IPS-11a (cell line): Measurements from ENCODE around the gene MBP.

Source experiments
- H3K4me3 ChIP-seq: one replicate; pipeline ENCODE4 v1.5.1; 2013; ENCODE audit warnings: low read depth, low read length, control low read depth

The MBP gene

DNA sequence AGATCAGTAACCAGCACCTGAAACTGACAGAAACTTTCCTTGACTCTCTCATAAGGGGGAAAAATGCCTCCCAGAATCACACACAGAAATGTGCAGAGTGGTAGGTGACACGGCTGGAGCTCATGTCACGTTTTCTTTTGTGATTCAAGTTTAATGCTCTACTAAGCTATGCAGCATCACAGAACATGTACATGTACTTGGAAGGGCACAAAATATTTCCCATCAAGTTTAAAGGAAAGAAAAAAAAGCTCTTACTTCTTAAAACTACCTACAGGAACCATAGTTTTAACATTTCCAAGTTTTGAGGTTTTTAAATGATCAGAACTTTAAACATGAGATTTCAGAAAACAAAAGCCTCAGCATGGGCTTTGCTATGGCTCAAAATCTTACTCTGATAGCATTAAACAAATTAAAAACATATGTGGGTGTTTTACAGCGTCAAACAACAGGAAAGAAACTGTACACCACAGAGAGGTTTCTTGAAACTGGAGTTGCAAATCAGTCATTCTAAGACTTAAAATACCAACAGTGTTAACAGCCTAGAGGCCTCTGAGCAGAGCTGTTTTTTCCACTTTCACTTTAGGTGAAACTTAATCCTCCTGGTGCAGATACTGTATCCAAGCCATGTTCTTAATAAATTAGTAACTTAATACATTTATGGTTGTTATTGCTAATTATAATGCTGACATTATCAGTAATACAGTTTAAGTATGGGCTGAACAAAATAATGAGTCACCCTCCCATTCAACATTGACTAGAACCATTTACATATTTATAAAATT is 30.1 kb downstream of the MBP start:
- no peak overlapping the region for H3K4me3 ChIP-seq

DNA sequence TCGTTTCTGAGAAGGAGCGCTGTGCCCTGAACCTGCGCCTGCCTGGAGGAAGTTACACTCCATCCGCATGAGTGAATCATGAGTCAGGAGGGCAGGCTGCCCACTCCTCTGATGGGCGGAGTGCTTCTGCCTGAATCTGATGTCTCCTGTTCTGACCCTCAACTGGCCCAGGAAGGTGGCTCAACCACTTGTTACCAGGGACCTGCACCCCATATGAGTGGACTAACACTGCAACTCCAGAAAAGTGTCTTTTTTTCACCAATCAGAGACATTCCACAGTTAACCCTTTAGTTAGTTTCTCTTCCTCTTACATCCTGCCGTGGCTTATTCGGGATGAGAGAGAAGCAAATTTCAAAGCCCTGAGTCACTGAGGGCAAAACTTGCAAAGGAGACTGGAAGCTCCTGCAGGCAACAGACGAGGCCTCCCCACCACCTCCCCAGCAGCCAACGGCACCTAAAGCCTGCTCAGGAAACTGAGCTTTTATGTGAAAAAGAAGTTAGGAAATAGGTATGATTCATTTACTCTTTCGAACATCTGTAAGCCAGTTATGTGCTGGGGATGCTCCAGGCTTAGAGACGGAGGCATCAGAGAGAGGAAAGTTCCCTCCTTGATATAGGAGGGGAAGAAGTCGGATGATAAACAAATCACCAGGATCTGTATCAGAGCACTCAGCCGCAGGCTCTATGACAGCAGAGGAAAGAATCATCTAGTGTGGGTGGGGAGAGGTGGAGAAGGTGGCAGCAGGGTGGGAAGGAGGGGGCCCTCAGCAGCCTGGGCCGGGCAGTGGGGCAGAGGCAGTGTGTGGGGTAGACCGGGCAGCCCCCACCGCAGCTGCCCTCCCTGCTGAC is 30.9 kb downstream of the MBP start:
- H3K4me3 ChIP-seq, result no peak overlapping the region

GRCh38 chr18:77100751-77101355 is 31.7 kb downstream of the MBP start:
- no peak overlapping the region for H3K4me3 ChIP-seq

DNA sequence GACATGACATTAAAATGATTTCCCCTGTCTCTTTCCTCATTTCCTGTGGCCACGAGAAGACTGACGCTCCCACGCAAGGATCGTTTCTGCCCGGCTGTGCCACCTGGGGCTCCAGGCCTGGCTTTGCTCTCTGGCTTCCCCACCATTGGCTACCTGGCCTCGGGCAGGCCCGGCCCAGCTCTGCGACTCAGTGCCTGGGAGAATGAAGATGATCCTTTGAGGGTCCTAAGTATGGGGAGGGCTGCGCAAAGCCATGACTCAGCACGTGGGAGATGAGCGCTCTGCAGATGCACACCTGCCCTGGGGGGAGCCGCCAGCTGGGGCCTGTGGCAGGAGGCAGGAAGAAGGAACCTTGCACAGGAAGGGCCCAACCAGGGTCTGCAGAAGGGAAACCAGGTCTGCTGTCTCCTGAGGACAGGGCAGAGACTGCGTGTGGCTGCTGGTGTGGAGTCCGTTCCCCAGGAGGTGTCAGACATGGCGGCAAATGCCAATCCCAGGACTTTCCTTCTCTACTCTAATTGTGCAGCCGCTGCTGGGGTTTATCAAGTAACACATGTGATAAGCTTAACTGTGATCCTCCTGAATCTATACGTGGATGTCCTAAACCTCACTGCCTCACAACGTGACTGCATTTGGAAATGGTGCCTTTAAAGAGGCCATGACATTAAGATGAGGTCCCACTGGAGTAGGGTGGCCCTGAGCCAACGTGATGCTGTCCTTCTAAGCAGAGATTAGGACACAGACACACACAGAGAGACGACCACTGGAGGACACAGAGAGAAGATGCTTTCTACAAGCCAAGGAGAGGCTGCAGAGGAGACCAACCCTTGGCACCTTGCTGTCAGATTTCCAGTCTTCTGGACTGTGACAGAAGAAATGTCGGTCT is 32.9 kb downstream of the MBP start:
- H3K4me3 ChIP-seq, result no peak overlapping the region

DNA sequence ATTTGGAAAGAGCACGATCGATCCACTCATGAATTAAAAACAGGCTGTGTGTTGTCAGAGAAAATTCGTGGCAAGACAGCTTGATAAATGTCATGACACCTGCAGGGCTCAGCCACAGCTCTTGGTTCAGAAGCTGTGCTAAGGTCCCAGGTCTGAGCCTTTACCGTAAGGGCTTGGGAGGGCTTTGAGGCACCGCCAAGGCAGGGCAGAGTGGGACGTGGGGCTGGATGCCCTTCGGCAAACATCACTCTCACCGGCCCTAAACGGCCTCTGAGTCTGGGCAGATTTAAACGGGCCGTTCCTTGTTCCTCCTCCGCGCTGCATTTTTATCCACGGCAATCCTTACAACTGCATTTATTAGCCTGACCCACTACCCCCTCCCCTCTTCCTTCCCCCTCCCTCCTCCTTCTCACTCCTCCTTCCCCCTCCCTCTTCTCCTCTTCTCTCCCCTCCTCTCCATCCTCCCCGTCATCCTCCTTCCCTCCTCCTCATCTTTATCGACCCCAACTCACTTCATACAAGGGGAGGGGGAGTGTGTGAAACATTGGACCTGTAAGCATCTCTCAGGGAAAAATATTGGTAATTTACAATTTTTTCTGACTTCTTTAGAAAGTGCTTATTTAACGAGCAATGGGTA is 33.9 kb downstream of the MBP start:
- H3K4me3 ChIP-seq, result no peak overlapping the region

- H3K4me3 ChIP-seq, result no peak overlapping the region
Measured at GRCh38 chr18:77098029-77098428, 34.6 kb downstream of the MBP start.

DNA sequence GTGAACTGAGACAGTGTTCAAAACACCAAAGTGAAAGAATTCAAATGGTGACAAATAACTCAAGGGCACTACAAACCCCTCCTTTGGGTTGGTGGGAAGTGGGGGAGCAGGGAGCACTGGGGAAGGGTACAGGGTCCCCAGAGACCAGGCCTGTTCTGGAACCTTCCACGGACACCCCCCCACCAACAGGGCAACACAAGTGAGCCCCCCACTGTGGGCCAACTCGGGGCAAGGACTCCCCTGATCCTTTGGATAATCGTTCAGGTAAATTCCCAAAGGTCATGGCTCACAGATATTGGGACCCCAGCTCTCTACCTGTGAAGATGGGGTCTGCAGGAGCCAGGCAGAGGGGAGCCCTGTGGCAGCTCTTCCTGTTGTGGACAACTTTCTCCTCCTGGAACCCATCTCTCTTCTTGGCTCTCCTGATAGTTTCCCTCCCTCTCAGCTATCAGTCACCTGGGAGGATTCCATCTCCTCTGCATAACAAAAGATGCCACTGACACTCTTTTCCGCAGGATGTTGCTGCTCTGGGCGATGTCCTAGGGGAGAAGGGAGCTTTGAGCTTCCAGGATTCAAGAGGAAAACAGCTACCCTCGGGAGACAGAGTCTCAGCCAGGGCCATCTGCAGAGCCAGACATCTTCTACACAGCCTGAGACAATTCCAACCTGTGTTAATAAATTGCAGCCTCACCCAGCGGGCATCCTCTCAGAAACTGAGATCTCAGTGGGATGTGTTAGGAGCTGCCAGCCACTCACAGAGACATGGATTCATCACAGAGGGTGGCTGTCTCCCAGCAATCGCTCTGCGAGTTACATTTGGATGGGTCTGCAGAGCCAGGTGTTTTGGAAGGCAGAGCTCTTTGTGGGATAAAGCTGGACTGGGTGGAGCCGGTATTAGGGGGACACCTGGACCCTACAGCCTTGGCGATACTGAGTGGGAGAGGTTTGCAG is 35.4 kb downstream of the MBP start:
- H3K4me3 ChIP-seq, result no peak overlapping the region

DNA sequence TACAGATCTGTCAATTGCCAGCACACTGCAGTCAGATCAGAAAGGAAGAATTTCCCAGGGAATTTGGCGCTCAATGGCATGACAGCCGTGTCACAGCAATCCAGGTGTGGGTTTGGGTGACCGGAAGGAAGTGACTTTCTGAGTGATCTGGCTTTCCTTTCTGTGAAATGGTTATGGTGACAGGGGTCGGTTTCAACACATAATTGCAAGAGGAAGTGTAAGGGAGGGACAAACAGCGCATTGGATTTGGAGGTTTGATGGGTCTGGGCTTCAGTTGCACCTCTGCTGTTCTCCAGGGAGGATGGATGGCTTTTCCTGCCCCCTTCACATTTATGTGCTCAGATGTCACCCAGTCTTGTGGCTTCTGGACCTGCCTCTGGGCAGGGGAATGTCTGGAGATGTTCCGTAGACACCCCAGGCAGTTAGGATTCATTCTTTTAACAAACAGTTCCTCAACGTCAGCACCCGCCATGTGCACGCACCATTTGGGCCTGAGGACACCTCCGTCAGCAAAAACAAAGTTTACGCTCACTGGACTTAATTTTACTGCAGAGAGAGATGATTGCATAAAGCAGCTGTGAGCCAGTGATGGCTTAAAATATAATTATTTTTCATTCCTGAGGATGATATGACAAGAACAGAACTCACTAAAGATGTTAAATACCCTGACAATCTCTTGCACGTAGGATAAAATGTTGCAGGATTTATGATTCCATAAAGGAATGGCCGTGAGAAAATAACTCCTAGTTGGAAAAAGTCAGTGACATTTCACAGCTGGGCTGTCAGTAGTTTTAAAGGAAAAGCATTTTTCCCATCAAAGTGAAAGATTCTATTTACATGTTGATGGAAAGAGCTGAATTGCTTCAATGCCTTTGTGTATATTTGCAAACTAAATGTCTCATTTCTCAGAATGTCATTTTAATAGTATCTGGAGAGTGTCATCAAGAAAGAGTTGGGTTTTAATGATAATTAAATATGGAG is 36.9 kb downstream of the MBP start:
- H3K4me3 ChIP-seq, result no peak overlapping the region

- no peak overlapping the region for H3K4me3 ChIP-seq
Measured at GRCh38 chr18:77093586-77093985, 39.0 kb downstream of the MBP start.

DNA sequence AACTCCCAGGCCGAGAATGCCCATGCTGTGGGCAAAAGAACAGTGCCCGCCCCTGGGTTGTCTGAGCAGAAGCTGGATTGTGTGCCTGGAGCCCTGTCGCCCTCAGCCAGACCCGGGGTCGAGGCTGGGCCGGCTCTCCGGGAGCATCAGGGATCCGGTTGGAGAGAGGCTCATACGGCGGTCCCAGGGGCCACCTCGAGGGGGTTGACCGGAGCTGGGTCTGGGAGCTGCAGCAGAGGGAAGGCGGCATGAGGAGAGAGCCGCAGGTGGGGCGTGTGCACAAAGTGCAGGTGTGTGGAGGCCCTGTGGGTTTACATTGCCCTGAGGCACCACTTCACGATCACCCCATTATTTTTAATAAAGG is 39.5 kb downstream of the MBP start:
- no peak overlapping the region for H3K4me3 ChIP-seq

DNA sequence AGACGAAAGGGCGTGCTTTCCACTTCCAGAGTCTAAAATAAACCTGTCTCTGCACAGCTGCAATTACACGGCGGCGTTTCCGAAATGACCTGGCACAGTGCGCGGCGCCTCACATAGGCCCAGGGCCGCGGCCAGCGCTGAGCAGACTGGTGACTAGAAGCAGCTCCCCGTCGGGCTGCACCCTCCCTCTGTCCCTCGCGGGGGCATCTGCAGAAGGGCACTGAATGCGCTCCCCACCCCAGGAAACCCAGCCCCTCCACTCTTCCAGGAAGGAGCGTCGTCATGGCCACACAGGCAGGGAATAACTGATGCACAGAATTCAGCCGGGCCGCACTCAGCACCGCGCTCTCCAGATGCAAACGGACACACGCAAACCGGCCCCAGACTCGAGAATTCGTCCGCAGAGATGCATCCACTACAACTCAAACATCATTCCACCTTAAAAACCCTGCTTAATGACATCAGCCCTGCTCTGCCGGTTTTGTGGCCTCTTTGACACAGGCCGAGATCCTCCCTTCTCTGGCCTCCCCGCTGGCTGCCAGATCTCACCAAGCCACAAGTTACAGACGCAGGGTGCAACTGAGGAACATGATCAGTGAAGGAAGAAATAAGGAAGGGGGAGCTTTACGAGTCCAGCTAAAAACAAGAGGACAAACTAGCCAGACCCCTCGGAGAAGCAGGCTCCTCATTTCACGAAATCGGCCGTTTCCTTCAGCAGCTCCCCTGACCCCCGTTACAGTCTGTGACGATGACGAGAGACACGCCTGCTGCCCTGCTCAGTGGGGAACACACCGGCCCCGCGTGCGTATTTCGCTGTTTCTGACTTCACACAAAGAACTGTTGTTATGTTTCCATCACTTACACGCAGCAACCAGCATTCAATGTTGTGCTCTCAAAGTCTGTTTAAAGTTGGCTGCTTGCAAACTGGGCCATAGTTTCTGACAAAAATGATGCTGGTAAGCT is 40.2 kb downstream of the MBP start:
- H3K4me3 ChIP-seq, result no peak overlapping the region

GRCh38 chr18:77091366-77091765 is 41.2 kb downstream of the MBP start:
- no peak overlapping the region for H3K4me3 ChIP-seq

DNA sequence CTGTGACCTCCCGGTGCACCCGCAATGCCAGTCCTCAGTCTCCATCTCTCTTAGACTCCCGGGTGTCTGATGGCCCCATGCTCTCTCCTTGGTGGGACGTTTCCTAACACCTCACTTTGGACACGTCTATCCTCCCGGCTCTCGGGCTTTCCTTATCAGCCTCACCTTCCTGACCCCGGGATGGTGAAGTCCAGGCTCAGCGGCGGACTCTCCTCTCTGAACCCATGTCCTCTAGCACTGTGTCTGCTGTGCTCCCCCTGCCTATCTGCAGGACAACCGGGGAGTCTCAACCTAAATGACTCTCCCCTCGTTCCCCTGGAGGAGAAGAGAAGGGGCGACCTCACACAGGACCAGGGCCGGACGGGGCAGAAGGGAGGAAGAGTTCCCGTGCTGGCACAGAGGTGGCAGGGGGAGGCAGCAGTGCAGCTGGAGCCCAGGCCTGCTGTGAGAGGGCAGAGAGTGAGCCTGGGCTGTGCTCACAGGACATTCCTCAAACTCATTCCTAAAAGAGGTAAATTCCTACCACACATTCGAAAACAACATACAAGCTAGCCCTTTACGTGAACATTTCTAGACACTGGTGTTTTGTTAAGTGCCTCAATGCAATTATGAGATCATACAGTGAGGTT is 41.9 kb downstream of the MBP start:
- no peak overlapping the region for H3K4me3 ChIP-seq

DNA sequence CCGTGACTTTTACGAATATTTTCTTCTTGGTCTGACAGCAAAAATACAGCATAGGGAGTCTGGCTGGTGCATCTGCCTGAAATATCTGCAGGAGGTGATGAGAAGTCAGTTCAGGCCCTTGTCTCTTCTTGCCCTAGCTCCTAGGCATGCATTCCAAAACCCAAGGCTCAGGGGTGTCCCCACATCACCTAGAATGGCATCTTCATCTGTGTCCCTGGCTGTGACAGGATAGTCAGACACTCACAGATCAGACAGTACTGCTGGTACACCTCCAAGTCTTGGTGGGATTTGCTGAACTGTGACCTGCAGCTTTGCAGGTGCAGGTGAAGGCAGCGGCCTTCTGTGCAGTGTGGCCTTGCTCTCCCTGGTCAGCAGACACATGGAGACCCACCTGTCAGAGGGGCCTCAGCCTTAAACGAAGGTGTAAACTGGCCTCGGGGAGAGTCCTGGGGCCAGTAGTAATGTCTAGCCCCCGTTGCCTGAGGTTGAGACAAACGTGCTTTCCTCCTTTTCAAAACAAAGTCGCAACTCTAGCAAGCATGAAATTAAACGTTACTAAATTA is 42.8 kb downstream of the MBP start:
- no peak overlapping the region for H3K4me3 ChIP-seq

DNA sequence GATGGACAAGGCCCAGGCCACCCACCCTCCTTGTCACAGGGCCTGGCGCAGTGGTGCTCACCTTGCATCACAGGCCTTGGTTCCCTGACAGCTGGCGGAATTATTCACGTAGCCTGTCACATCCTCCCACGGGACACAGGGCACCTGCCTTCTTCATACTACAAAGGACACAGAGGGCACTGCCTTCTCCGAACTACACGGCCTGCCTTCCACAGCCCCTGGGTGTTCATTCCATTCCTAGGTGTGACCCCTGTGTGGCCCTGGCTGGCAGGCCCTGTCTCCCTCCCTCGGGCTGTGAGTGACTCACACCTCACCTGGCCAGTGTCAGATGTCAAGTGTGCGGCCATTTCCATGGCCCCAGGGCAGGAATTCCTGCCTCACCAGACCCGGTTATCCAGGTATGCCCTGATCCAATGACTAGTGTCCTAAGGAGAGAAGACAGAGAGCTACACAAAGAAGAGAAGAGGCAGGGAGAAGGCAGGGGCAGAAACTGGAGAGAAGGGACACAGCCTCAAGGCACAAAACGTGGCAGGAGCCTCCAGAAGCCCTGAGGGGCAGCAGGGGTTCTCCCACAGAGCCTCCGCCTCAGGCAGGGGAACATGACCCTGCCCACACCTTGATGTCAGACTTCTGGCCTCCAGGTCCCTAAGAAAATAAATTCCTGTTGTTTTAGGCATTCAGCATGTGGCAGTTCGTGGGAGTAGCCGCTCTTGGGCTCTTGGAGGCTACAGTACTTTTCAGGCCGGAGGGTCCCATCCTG is 43.4 kb downstream of the MBP start:
- no peak overlapping the region for H3K4me3 ChIP-seq
